GM18909 (cell line): Measurements from ENCODE around the gene TAL2.
"Not testable (repeated sequence)": the region's sequence is repeated elsewhere in the genome, so short reads cannot be mapped to it uniquely, and the experiment has no call there.

Experiments
- ATAC-seq: cut with Tn5 transposase; IDR thresholded peaks from one replicate; pipeline ENCODE4 v1.9.1; 2021; ENCODE audit warnings: mild to moderate bottlenecking; ENCODE audit not compliant: unreplicated experiment, poor library complexity

Gene TAL2

GRCh38 chr9:105702207-105702606 is 40.0 kb downstream of the TAL2 start:
- ATAC-seq: no peak

GRCh38 chr9:105703638-105704037 is 41.4 kb downstream of the TAL2 start:
- ATAC-seq: not testable (repeated sequence)

GRCh38 chr9:105706156-105706555 is 43.9 kb downstream of the TAL2 start:
- ATAC-seq: no peak

- ATAC-seq: no peak
Observed at GRCh38 chr9:105708405-105708804, 46.1 kb downstream of the TAL2 start.

GRCh38 chr9:105710638-105711037 is 48.4 kb downstream of the TAL2 start:
- no peak for ATAC-seq

- ATAC-seq: no peak
Observed at GRCh38 chr9:105711867-105712266, 49.6 kb downstream of the TAL2 start.

- ATAC-seq: no peak
Observed at GRCh38 chr9:105712297-105712696, 50.0 kb downstream of the TAL2 start.
